Measurements from ENCODE around the gene TCF12.

Gene TCF12

GRCh38 chr15:57017024-57017423 lies 98.6 kb downstream of the TCF12 start:
- no peak for DNase-seq (ENCODE audit: low read depth)

GRCh38 chr15:57018151-57018550 lies 99.7 kb downstream of the TCF12 start:
- DNase-seq (ENCODE audit: low read depth) = no peak

- no peak for DNase-seq (ENCODE audit: low read depth)
Measured at GRCh38 chr15:57019496-57020160, 101.2 kb downstream of the TCF12 start.

GRCh38 chr15:57025264-57025926 lies 107.0 kb downstream of the TCF12 start:
- no peak for DNase-seq (ENCODE audit: low read depth)

- DNase-seq (ENCODE audit: low read depth) = no peak
Measured at GRCh38 chr15:57026016-57026592, 107.7 kb downstream of the TCF12 start.

DNA sequence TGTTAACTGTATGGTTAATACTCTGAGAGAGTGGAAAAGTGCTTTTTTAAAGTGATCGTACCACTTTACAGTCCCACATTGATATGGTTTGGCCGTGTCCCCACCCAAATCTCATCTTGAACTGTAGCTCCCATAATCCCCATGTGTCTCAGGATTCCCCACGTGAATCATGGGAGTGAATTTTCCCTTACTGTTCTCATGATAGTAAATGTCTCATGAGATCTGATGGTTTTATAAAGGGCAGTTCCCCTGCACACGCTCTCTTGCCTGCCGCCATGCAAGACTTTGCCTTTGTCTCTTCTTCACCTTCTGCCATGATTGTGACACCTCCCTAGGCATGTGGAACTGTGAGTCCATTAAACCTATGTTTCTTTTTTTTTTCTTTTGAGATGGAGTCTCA lies 109.2 kb downstream of the TCF12 start:
- no peak for DNase-seq (ENCODE audit: low read depth)

GRCh38 chr15:57028176-57028575 lies 109.7 kb downstream of the TCF12 start:
- DNase-seq (ENCODE audit: low read depth) = no peak

DNA sequence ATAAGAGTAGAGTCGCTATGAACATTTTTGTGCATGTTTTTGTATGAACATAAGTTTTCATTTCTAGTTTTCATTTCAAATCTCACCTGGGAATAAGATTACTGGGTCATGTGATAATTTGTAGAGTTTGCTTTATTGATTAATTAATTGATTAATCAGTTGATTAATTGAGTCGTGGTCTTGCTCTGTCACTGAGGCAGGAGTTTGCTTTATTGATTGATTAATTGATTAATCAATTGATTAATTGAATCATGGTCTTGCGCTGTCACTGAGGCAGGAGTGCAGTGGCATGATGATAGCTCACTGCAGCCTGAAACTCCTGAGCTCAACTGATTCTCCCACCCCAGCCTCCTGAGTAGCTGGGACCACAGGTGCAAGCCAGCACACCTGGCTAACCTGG lies 111.6 kb downstream of the TCF12 start:
- DNase-seq (ENCODE audit: low read depth) = no peak

DNA sequence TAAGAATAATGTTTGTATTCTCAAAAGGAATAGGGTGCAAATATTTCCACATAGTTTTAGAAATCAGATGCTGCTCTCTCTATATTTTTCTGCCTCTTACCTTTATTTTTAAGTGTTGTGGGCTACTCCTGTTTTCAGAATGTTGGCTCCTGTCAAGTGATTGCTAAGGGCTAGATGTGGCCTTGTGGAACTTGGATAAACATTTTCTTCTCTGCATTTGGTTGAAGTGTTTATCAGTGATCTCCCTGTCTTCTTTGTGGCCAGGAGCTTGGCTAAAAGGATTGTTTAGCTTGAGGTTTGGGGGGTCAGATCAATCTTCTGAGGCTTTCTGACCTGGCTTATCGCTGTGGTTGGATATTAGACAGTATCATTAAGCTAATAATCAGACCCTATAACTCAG lies 112.6 kb downstream of the TCF12 start:
- DNase-seq (ENCODE audit: low read depth) = no peak

GRCh38 chr15:57031605-57032004 lies 113.2 kb downstream of the TCF12 start:
- no peak for DNase-seq (ENCODE audit: low read depth)

GRCh38 chr15:57032338-57032737 lies 113.9 kb downstream of the TCF12 start:
- DNase-seq (ENCODE audit: low read depth) = no peak

DNA sequence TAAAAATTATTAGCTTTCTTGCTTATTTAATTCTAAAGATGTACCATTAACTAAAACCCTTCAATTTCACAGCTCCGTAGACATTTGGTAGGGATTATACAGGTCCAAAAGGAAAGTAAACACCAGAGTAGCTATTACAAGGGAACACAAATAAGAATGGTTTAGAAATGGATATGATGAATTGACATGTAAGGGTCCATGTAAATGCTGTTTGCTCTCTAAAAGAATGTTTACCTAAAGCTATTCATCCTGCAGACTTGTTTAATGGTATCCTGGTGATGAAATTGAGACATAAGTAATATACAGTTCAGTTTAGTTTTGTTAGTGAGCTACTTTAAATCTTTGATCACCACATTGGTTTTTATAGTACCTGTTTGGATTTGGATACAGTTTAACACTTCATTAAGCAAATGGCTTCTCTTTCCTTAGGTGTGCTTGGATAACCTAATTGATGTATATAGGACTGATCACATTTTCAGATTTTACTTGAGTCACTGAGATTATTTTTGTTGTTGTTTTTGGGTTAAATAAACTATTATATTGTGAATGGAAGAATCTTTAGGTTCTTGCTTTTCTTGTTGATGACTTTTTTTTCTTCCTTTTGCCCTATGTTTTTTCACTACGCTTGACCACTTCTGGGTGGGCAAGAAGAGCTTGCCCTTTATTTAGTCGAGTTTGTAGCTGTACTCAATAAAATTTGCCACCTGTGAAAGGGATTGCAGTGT lies 115.4 kb downstream of the TCF12 start:
- no peak for DNase-seq (ENCODE audit: low read depth)

- no peak for DNase-seq (ENCODE audit: low read depth)
Measured at GRCh38 chr15:57034613-57035012, 116.2 kb downstream of the TCF12 start.

DNA sequence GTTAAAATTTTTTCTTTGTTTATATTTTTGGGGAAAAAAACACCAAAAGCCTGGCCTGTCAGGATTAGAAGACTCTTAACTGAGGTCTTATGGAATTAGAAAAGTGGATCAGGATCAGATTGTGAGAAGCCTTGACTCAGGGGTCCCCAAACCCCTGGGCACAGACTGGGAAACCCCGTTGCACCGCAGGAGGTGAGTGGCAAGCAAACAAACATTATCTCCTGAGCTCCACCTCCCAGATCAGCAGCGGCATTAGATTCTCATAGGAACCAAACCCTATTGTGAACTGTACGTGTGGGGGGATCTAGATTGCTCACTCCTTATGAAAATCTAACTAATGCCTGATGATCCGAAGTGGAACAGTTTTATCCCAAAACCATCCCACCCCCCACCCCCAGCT lies 117.2 kb downstream of the TCF12 start:
- no peak for DNase-seq (ENCODE audit: low read depth)

DNA sequence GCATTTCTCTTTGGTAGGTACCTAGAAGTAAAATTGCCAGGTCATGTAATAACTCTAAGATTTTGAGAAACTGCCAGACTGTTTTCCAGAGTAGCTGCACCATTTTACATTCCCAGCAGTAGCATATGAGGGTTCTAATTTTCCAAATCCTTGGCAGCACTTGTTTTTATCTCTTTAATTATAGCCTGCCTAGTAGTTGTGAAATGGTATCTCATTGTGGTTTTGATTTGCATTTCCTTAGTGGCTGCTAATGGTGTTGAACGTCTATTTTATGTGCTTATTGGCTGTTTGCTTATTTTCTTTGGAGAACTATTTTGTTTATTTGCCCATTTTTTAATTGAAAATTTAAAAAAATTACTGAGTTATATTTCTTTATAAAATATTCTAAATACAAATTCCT lies 117.9 kb downstream of the TCF12 start:
- DNase-seq (ENCODE audit: low read depth) = no peak

- no peak for DNase-seq (ENCODE audit: low read depth)
Measured at GRCh38 chr15:57037548-57037947, 119.1 kb downstream of the TCF12 start.

GRCh38 chr15:57038040-57038439 lies 119.6 kb downstream of the TCF12 start:
- no peak for DNase-seq (ENCODE audit: low read depth)

DNA sequence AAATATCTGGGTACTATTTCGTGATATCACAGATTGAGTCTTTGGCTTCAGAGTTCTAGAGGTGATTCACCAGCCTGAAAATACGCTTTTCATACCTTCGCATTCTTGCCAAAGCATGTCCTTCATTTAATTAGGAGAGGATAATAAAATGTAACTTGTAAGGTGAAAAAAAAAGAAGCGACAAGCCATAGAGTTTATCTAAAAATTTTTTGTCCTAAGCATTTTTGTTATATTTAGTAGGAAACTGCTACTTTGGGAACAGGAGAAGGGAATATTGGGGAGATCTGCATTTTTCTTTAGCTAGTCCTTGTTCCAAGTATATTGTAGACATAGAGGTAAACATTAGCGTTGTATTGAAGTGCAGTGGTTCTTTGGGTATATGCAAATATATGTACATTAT lies 120.1 kb downstream of the TCF12 start:
- DNase-seq (ENCODE audit: low read depth) = no peak

DNA sequence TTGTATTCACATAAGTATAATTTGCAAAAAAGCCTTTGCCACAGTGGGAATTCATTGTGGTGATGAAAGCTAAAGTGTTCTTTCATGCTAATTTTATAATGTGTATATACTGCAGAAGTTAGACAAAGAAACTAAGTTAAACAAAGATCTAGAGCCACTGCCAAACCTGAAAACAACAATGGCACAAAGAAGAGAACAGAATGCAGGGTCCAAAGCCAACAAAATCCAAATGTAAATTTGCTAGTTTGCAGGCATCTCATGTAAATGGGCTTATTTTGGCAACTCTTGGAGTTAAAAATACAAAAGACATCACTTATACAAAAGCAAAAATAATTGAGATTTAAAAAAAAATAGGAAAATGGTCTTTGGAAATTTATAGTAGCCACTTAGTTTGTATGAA lies 123.0 kb downstream of the TCF12 start:
- no peak for DNase-seq (ENCODE audit: low read depth)

DNA sequence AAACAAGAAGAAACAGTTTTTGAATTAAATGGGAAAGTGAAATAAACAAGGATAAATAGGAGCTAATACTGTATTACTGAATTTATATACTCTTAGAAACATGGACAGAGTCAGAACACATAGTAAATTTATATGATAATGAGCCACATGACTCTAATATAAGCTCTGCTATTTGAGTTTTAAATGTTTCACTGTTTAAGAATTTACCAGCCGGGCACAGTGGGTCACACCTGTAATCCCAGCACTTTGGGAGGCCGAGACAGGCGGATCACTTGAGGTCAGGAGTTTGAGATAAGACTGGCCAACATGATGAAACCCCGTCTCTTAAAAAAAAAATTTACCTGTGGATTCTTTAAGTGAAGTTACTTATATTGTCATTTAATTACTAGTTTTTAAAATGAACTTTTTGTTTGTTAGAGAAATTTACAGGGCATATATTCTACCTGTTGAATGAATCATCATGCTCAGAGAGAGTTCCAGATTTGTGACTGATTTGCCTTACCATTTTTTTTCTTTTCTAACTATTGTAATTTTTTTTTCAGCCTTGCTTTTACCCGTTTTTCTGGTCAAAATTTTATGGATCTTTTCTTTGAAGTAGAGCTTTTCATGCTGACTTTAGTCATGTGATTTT lies 125.7 kb downstream of the TCF12 start:
- no peak for DNase-seq (ENCODE audit: low read depth)

DNA sequence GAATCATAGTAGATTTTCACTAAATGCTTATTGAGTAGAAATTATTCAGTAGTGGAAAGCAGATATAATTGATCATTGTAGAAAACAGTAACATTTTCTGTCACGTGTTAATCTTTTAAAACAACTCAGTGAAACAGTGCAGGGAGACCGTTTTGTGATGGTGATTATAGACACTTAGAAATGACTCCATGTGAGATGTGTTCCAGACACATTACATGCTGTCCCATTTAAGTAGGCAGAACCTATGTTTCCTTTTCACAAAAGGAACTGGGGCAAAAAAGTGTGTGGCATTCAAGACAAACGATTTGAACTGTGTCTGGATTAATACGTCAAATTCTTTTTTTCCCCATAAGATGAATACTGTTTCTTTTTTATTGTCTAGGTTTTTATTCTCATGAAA lies 126.5 kb downstream of the TCF12 start:
- no peak for DNase-seq (ENCODE audit: low read depth)

DNA sequence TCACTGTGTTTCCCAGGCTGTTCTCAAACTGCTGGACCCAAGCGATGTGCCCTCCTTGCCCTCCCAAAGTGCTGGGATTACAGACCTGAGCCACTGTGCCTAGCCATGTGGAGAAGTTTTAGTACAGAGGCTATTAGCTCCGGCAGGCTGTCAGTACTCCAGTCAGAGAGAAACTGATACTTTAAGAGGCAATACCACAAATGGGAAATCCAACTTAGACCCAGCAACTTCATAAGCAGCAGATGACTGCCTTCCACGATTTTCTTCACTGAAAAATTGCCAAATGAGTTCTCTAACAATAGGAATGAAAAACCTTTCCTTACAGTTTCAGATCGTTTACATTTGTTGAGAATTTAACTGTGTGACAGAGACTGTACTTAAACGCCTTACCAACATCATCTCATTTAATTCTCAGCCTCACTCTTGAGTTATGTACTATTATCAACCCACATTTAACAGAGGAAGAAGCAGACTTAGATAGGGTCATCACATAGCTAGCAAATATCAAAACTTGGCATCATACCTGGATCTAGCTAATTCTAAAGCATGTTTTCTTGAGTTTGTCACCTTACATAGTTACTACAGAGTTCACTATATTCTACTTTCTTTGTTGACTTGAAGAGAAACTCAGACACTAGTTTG lies 127.4 kb downstream of the TCF12 start:
- DNase-seq (ENCODE audit: low read depth) = no peak
